Measurements from ENCODE around the gene ZSCAN26.
"Not testable (repeated sequence)": the region's sequence is repeated elsewhere in the genome, so short reads cannot be mapped to it uniquely, and the experiment has no call there.

The ZSCAN26 gene

DNA sequence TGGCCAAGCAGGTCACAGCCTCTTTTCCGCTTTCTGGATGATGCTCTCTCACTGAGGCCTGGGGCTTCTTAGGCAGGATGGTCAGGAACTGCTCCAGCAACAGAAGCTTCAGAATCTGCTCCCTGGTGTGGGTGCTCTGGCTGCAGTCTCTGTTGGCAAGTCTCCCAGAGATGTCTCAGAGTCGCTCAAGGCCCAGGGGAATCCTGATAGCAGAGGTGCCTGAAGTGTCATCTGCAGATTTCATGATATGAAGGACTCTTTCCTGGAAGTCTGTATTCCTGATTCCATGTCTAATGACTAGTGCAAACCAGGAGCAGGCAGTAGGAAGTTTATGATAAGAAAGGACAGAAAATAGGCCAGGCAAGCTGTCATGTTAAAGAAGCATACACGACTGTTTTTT is 48.7 kb downstream of the ZSCAN26 start:
- DNase-seq (ENCODE audit: low read depth in 2 of 2, low spot score in 1 of 2), result no peak

DNA sequence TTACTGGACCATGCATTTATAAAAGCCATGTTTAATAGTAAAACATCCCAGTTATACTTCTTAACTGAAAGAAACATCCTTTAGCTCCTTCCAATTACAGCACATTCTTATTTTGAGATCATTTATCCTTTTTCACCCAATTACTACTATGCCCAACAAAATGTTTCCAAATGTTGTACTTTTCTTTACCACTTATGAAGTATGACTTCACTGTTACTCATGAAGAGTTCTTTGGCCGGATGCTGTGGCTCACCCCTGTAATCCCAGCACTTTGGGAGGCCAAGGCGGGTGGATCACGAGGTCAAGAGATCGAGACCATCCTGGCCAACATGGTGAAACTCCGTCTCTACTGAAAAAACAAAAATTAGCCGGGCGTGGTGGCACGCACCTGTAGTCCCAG is 50.9 kb downstream of the ZSCAN26 start:
- DNase-seq (ENCODE audit: low read depth in 2 of 2, low spot score in 1 of 2), result not testable (repeated sequence)

DNA sequence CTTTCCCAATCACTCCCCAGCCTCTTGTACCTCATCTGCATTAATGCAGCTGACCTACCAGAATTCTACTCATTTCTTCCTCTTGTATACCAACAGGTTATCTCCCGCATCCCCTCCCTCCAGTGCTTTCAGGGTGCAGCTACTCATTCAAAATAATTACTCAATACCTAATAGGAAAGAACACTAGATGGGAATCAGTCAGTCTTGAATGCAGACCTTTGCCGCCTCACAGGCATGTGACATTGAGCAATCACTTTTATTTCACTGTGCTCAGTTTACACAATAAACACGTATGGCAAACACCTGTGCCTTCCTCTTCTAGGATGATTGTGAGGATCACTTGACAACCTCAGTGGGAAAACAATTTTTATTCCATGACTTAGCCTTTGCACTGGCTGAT is 55.7 kb downstream of the ZSCAN26 start:
- no peak for DNase-seq (ENCODE audit: low read depth in 2 of 2, low spot score in 1 of 2)

DNA sequence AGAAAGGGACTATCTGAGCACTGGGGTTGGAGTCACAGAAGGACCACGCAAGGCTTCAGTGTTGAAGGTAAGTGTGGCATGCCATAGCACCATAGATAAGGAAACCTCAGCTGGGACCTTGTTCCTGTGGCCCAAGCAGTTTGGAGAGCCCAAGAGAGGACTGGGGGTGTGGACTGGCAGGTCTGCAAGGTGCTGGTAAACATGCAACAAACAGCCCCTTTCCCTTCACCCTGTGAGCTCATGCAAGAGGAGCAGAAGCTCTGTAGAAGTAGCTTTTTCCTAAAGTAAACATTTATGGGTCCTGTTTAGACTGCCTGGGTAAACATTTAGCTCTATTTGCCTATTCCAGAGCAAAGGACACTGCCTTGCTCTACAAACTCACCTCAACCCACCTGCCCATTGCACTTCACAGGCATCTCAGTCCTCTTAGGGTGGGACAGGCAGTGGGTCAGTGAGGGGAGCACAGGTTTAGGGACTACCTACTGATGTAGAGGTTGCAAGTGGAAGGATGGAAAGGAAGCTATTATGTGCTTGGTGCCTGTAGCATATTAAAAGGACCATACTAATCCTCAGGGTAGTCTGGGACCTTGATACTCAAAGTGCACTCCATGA is 57.0 kb downstream of the ZSCAN26 start:
- DNase-seq (ENCODE audit: low read depth in 2 of 2, low spot score in 1 of 2), result no peak

GRCh38 chr6:28326371-28326948 is 59.5 kb downstream of the ZSCAN26 start:
- DNase-seq (ENCODE audit: low read depth in 2 of 2, low spot score in 1 of 2), result no peak
